ENCODE data around the gene SEMA4B.
A peak's percentile ranks its signal among the peaks of the same experiment; 100 is the strongest.
"Not testable (repeated sequence)": the region's sequence is repeated elsewhere in the genome, so short reads cannot be mapped to it uniquely, and the experiment has no call there.

The SEMA4B gene

DNA sequence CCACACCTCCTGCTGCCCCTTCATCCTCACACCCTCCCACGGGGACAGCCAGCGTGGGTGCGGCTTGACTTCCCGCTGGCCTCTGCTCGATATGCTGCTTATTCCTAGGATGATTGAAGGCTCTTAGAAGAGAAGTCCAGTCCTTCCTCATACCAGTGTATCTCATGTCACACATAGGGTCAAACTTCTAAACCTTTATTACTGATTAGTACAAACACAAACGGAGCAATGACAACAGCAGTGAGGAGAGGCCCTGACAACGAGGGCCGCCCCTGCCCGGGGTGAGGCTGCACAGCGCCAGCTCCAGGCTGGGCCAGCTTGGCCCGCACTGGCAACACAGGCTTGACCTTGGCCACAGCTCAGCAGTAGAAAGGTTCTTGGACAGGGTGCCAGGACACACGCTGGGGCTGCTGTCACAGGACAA is 29.0 kb downstream of the SEMA4B start:
- no peak for DNase-seq

DNA sequence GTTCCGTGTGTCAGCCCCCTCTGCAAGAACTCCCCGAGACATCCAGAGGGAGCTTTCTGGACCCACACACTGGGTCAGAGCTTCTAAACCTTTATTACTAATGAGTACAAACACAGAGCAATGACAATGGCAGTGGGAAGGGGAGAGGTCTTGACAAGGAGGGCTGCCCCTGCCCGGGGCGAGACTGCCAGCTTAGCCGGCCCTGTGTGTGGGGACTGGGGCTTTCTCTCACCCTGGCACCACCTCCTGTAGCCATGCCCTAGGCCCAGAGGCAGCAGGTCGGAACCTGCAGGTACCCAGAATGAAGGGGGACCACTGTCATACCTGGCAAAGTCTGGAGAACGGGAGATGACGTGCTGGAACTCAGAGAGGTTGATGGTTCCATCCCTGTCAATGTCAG is 29.5 kb downstream of the SEMA4B start:
- DNase-seq, result no peak

- DNase-seq, result peak; percentile 92
These were observed 30.2 kb downstream of the SEMA4B start for GRCh38 chr15:90231028-90232017.

- DNase-seq, result no peak
These were observed 31.1 kb downstream of the SEMA4B start for GRCh38 chr15:90232196-90232595.

GRCh38 chr15:90232941-90233386 is 31.8 kb downstream of the SEMA4B start:
- DNase-seq, result no peak

DNA sequence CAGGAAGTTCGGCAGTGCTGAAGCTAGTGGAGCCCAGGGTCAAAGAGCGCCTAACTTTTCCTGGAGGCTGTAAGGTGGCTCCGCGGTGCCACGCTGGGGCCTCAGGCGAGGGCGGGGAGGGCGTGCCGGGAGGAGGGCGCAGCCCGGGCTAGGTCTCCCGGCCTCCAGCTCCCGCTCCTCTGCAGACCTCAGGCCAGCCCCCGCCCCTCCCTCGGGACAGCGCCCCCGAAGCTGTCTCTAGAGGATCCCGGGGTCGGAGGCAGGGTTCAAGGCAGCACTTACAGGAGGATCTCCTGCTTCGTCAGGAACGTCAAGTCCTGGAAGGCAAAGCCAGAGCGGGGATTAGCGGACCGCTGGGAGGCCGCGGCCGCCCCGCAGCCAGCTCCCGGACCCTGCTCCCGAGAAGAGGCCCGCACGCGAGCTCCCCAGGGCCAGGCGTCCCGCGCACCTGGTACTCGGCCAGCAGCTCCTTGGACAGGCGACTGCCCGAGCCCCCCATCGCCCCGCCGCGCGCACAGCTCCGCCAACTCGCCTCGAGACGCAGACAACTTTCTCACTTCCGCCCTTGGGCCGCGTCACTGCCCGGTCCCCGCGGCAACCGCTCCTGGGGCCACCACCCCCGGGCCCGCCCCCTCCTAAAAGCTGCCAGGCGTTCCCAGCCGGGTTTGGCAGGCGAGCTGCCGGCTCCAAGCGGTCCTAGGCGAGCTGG is 32.4 kb downstream of the SEMA4B start, which contains the start of gene CIB1:
Gene CIB1, minus strand, starts transcription at position 555 of the 709 bp plus-strand sequence. Its CDS starts 56 bp downstream, at position 499.
- peak; percentile 97 for DNase-seq

DNA sequence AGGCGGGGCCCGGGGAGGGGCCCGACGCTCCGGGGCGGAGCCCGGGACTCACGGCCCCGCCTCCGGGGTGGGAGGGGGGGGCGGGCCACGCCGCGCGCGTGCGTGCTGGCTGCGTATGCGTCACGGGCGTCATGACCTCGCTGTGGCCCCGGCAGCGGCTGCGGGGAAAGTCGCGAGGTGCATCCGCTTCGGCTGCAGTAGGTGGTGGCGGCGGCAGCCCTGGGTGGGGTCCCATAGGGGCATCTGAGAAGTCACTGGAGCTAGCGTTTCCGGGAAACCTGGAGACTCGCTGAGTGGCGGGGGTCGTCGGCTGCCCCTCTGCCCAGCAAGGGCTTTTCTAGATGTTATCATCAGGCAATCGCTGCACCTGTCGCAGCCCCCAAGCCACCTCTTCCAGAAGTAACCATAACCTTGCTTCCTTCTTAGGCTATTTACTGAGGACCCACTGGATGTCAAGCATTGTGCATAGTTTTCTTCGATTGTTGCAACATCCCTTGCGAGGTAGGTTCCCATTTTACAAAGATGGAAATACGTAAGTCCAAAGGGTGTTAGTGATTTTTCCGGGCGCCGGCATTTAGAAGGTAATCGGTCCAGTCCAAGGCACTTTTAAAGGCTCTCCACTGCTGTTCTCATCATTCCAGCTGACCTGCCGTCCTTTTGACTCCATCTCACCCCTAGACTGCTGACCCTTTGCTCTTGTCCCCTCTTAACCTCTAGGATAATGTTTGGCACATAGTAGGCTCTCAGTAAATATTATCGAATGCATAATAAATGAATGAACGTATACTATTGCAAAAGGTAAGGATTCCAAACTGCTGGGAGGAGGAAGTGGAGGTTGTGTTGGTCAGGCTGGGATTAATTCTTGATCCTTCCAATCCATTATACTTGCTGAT is 33.2 kb downstream of the SEMA4B start, which contains the start of gene GDPGP1:
Gene GDPGP1, plus strand, starts transcription at position 114 of the 893 bp plus-strand sequence. CDS start 6,700 bp downstream, outside the sequence.
- DNase-seq, result no peak

- no peak for DNase-seq
These were observed 38.2 kb downstream of the SEMA4B start for GRCh38 chr15:90239371-90239770.

DNA sequence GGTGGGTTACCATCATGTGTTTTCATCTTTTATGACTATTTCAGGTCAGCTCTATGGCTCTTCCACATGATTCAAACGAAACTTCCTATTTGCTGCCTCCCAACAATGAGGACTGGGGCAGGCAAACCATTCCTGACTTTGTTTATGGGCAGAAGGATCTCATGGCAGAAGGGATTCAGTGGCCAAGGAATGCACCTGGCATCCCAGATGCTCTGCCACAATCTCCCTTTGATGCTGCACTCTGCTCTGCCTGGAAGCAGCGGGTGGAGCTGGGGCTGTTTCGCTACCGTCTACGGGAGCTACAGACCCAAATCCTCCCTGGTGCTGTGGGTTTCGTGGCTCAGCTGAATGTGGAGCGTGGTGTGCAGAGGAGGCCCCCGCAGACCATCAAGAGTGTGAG is 39.7 kb downstream of the SEMA4B start:
- no peak for DNase-seq

GRCh38 chr15:90241343-90242192 is 40.4 kb downstream of the SEMA4B start:
- DNase-seq, result no peak

DNA sequence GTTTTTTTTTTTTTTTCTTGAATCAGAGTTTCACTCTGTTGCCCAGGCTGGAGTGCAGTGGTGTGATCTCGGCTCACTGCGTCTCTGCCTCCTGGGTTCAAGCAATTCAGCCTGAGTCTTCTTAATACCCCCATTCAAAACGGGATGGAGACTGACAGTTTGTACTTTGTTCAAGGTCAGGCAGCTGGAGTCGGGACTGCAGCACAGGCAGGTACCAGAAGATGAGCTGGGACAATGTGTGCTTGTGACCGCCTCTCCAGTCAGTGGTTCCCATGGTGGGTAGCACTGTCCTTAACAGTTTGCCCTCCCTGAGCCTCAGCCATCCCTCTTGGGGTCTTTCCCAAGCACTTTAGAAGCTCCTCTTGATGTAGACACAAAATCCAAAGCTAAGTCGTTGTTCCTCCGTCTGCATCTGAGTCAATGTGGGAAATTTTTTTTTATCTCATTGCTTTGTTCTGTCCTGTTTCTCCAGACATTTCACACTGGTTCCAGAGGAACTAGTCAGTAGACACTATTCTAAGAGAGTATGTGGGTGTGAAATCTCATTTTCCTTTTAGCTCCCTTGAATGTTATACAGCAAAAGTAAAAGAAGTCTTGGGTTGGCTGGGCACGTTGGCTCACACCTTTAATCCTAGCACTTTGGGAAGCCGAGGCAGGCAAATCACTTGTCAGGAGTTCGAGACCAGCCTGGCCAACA is 43.0 kb downstream of the SEMA4B start:
- DNase-seq, result no peak

- DNase-seq, result no peak
These were observed 47.7 kb downstream of the SEMA4B start for GRCh38 chr15:90248789-90249202.

- peak; percentile 39 for DNase-seq
These were observed 48.2 kb downstream of the SEMA4B start, which contains the start of gene TTLL13 for GRCh38 chr15:90249203-90249863. TSS of gene TTLL13 (plus strand) at chr15:90249556. CDS start at chr15:90250631, 1,075 bp downstream.

DNA sequence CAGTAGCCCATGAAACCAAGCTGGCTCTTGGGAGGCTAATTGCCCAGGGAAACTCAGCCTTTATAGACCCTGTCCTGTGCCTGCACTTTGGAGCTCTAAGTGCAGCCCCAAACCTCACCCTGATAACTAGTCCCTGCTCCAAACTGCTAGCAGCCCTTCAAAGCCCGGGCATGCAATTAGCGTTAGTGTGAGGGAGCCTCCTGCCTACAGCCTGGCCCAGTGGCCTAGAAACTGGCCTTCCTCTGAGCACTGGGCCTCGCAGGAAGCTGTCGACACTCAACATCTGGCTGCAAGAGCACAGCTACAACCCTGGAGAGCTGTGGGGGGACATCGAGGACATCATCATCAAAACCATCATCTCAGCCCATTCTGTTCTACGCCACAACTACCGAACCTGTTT is 56.6 kb downstream of the SEMA4B start:
- DNase-seq, result no peak

DNA sequence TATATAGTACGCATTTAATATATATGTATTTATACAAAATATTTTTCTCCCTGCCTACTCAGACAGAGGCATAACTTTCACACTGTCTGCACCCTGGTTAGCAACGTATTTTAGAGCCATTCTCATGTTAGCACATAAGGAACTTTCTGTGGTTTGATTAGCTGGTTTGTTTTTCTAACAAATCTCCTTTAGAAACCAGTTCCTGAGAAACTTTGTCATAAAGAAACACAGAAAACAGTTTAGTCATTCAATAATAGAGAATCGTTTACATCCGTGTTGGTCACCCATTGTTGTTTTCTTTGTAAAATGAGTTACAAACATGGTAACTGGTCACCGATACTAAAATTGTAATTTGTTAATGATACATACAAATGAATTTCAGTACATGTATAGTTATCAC is 58.4 kb downstream of the SEMA4B start:
- DNase-seq, result no peak

- not testable (repeated sequence) for DNase-seq
These were observed 59.6 kb downstream of the SEMA4B start for GRCh38 chr15:90260731-90261130.

GRCh38 chr15:90261811-90262210 is 60.7 kb downstream of the SEMA4B start:
- no peak for DNase-seq

DNA sequence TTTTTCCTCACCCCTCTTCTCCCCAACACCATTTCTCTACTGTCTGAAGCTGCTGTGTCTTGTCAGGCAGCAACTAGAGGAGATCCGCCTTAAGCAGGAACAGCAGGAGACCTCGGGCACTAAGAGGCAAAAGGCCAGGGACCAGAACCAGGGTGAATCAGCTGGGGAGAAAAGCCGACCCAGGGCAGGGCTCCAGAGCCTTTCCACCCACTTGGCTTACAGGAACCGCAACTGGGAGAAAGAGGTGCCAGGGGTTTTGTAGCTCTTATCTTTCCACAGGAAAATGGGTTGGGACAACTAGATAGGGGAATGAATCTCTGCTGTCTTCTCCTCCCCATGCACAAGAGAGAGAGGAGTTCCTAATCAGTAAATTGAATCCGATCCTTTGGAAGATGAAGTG is 61.3 kb downstream of the SEMA4B start:
- no peak for DNase-seq

DNA sequence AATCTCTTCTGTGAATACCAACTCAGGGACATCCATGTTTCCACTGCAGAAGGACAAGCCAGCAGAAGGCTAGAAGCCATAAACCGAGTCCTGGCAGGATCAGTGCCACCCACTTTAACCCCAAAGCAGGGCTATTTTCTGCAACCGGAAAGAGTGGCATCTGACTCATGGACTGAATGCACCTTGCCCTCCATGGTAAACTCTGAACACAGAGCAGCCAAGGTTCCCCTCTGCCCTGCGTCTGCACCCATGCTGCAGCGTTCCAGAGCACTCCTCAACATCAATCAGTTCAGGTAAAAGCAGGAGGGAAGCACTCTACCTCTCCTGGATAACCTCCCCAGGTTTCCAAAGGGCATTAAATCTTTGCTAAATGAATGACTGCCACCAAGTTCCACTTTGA is 63.5 kb downstream of the SEMA4B start:
- DNase-seq, result peak; percentile 21

All from central memory CD4-positive, alpha-beta T cell (primary cell).